ENCODE results near the gene OR2A14. TPM values are rescaled to one million over a fixed set of nuclear protein-coding genes. Genes with fewer than 3 reads are reported as not detected.
"Not testable (repeated sequence)": the region's sequence is repeated elsewhere in the genome, so short reads cannot be mapped to it uniquely, and the experiment has no call there.

OR2A14 gene
- total RNA-seq, 1 experiment from 2014 or later = not detected

DNA sequence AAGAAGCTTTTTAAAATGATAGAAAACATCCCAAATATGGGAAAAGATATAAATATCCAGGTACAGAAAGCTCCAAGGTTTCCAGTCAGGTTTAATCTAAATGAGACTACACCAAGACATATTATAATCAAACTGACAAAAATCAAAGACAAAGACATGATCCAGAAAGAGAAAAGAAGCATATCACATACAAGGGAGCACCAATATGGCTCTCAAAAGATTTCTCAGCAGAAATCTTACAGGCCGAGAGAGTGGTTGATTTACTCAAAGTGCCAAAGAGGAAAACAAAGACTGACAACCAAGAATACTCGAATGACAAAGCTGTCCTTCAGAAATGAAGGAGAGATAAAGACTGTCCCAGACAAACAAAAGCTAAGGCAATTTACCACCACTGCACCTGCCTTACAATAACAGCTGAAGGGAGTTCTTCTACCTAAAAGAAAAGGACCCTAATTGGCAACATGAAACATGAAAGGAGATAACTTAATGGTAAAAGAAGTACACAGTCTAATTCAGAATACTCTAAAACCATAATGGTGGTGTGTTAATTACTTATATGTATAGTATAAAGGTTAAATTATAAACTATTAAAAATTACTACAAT lies 25.4 kb downstream of the OR2A14 start:
- Histone ChIP-seq H3K4me1 (replicated peaks; ENCODE audit: insufficient read depth) (no peaks in the 10 kb centered on the region), H3K4me2 (no peak overlapping the region), H3K9me3 (ENCODE audit: insufficient read depth, low read depth) (peaks cover 10% of the 10 kb centered on the region; the same call in 1 of the 2 replicates), H3K27ac (no peak overlapping the region), H3K9me2 (ENCODE audit: insufficient read depth) (no peaks in the 10 kb centered on the region), H2AFZ (no peak overlapping the region), H3K79me2 (ENCODE audit: low read depth) (no peaks in the 10 kb centered on the region), H3K36me3 (ENCODE audit: low read depth) (no peaks in the 10 kb centered on the region), H3K27me3 (ENCODE audit: insufficient read depth, low read depth) (no peaks in the 10 kb centered on the region), H3F3A (ENCODE audit: insufficient read depth, low read depth) (no peaks in the 10 kb centered on the region), H4K20me1 (ENCODE audit: insufficient read depth) (no peaks in the 10 kb centered on the region), H3K4me3 (no peak overlapping the region)
- DNase-seq = no peak
- CTCF ChIA-PET = no interaction called here
- intact Hi-C loops (cut with micrococcal nuclease; ENCODE audit: unreplicated experiment) = no loop called here
- BruUV-seq (replicated peaks) = no TSS peak
- POLR2A ChIA-PET (ENCODE audit: unreplicated experiment) = no interaction called here
- TF ChIP-seq, protein P1, sequence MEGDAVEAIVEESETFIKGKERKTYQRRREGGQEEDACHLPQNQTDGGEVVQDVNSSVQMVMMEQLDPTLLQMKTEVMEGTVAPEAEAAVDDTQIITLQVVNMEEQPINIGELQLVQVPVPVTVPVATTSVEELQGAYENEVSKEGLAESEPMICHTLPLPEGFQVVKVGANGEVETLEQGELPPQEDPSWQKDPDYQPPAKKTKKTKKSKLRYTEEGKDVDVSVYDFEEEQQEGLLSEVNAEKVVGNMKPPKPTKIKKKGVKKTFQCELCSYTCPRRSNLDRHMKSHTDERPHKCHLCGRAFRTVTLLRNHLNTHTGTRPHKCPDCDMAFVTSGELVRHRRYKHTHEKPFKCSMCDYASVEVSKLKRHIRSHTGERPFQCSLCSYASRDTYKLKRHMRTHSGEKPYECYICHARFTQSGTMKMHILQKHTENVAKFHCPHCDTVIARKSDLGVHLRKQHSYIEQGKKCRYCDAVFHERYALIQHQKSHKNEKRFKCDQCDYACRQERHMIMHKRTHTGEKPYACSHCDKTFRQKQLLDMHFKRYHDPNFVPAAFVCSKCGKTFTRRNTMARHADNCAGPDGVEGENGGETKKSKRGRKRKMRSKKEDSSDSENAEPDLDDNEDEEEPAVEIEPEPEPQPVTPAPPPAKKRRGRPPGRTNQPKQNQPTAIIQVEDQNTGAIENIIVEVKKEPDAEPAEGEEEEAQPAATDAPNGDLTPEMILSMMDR (conservative IDR thresholded peaks at IDR 0.05) = no peak

DNA sequence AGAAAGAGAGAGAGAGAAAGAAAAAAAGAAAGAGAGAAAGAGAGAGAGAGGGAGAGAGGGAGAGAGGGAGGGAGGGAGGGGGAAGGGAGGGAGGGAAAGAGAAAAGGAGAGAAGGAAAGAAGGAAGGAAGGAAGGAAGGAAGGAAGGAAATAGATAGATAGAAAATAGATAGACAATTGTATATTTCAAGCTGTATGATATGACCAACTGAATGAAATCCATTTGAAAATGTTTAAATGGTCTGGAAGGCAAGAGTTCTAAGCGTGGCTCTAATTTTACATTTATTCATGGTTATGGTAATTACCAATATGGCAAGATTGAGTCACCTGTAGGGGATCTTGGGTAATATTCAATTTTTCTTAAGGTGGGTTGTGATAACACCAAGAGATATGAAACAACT lies 35.9 kb downstream of the OR2A14 start:
- CTCF ChIA-PET = no interaction called here
- BruUV-seq (replicated peaks) = no TSS peak
- intact Hi-C loops (cut with micrococcal nuclease; ENCODE audit: unreplicated experiment) = no loop called here

DNA sequence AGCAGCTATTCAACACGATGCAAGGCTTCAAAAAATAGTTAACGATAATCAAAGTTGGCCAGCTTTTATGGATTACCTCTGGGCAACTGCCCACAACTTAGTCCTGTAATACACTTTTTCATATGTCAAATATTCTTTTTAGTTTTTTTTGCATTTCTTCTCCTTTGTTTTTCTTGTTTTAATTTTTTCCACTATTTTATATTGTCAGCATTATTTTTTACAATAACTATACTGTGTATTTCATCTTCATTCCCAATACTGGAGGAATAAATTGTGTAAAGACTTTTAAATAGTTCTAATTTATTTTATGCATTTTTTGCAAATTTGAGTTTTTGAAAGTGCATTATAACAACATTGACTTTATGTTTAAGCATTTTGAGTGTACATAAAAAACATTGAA lies 41.8 kb downstream of the OR2A14 start:
- CTCF ChIA-PET = no interaction called here
- H3K4me2 ChIP-seq = no peak overlapping the region
- no peaks in the 10 kb centered on the region for H3K4me1 ChIP-seq (replicated peaks; ENCODE audit: insufficient read depth)
- H3K36me3 ChIP-seq (ENCODE audit: low read depth) = no peaks in the 10 kb centered on the region
- POLR2A ChIA-PET (ENCODE audit: unreplicated experiment) = no interaction called here
- H2AFZ ChIP-seq = no peak overlapping the region
- no peaks in the 10 kb centered on the region for H3F3A ChIP-seq (ENCODE audit: insufficient read depth, low read depth)
- H3K9me2 ChIP-seq (ENCODE audit: insufficient read depth) = no peaks in the 10 kb centered on the region
- no peaks in the 10 kb centered on the region for H3K79me2 ChIP-seq (ENCODE audit: low read depth)
- no TSS peak for BruUV-seq (replicated peaks)
- no peaks in the 10 kb centered on the region for H3K27me3 ChIP-seq (ENCODE audit: insufficient read depth, low read depth)
- no peak for TF ChIP-seq EZH2 (IDR thresholded peaks at IDR 0.05; ENCODE audit: low read depth)
- TF ChIP-seq, protein P1 (conservative IDR thresholded peaks at IDR 0.05) = no peak
- H3K4me3 ChIP-seq = no peak overlapping the region
- DNase-seq = no peak
- H3K9me3 ChIP-seq (ENCODE audit: insufficient read depth, low read depth) = no peaks in the 10 kb centered on the region
- H4K20me1 ChIP-seq (ENCODE audit: insufficient read depth) = no peaks in the 10 kb centered on the region
- H3K27ac ChIP-seq = no peak overlapping the region
- intact Hi-C loops (cut with micrococcal nuclease; ENCODE audit: unreplicated experiment) = no loop called here

More for the DNA sequence above, 35.9 kb downstream of the OR2A14 start:
- no peaks in the 10 kb centered on the region for H3K79me2 ChIP-seq (ENCODE audit: low read depth)
- no peak overlapping the region for H3K4me2 ChIP-seq
- H3K27ac ChIP-seq = no peak overlapping the region
- H3K36me3 ChIP-seq (ENCODE audit: low read depth) = no peaks in the 10 kb centered on the region
- no peaks in the 10 kb centered on the region for H3K9me2 ChIP-seq (ENCODE audit: insufficient read depth)
- H3K4me1 ChIP-seq (replicated peaks; ENCODE audit: insufficient read depth) = no peaks in the 10 kb centered on the region
- no peak overlapping the region for H2AFZ ChIP-seq
- H3K9me3 ChIP-seq (ENCODE audit: insufficient read depth, low read depth) = no peaks in the 10 kb centered on the region
- no peaks in the 10 kb centered on the region for H3K27me3 ChIP-seq (ENCODE audit: insufficient read depth, low read depth)
- no peaks in the 10 kb centered on the region for H4K20me1 ChIP-seq (ENCODE audit: insufficient read depth)
- H3F3A ChIP-seq (ENCODE audit: insufficient read depth, low read depth) = no peaks in the 10 kb centered on the region
- TF ChIP-seq EZH2 (IDR thresholded peaks at IDR 0.05; ENCODE audit: low read depth) = no peak
- TF ChIP-seq, protein P1 (conservative IDR thresholded peaks at IDR 0.05) = no peak
- DNase-seq = peak in 1 of 2 experiments; percentile 26
- POLR2A ChIA-PET (ENCODE audit: unreplicated experiment) = no interaction called here
- H3K4me3 ChIP-seq = no peak overlapping the region

DNA sequence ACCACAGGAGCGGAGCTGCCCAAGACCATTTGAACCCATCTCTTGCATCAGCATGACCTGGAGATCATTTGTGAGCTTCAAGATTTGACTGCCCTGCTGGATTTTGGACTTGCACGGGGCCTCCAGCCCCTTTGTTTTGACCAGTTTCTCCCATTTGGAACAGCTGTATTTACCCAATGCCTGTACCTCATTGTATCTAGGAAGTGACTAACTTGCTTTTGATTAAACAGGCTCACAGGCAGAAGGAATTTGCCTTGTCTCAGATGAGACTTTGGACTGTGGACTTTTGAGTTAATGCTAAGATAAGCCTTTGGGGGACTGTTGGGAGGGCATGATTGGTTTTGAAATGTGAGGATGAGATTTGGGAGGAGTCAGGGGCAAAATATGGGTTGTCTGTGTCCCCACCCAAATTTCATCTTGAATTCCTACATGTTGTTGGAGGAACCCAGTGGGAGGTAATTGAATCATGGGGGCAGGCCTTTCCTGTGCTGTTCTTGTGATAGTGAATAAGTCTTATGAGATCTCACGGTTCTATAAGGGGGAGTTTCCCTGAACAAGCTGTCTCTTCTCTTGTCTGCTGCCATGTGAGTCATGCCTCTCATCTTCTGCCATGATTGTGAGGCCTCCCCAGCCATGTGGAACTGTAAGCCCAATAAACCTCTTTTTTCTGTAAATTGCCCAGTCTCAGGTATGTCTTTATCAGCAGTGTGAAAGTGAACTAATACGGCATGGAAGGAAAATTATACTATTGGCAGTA lies 48.8 kb downstream of the OR2A14 start:
- H3K4me1 ChIP-seq (replicated peaks; ENCODE audit: insufficient read depth); H3K4me3 ChIP-seq; H4K20me1 ChIP-seq (ENCODE audit: insufficient read depth); POLR2A ChIA-PET (ENCODE audit: unreplicated experiment); H3F3A ChIP-seq (ENCODE audit: insufficient read depth, low read depth); H3K27me3 ChIP-seq (ENCODE audit: insufficient read depth, low read depth); H3K27ac ChIP-seq; BruUV-seq (replicated peaks); H3K9me2 ChIP-seq (ENCODE audit: insufficient read depth); intact Hi-C loops (cut with micrococcal nuclease; ENCODE audit: unreplicated experiment); H2AFZ ChIP-seq; CTCF ChIA-PET; H3K4me2 ChIP-seq; H3K36me3 ChIP-seq (ENCODE audit: low read depth); H3K79me2 ChIP-seq (ENCODE audit: low read depth); H3K9me3 ChIP-seq (ENCODE audit: insufficient read depth, low read depth): not testable (repeated sequence)
- DNase-seq = peak in 1 of 2 experiments; percentile 26

Data from PC-9 (cell line).